Stimulated activated CD4-positive, alpha-beta T cell treated with anti-CD3 and anti-CD28 coated beads, Interleukin-4, amount 100 ng/mL, for 4 hours (primary cell): Measurements from ENCODE around the gene ARPC4.
"Not testable (repeated sequence)": the region's sequence is repeated elsewhere in the genome, so short reads cannot be mapped to it uniquely, and the experiment has no call there.

Experiments used
- DNase-seq, 2 experiments: peaks; one replicate each; pipeline ENCODE4 v3.0.0-alpha.2; 2020

Gene ARPC4

GRCh38 chr3:9770276-9770812 is 22.5 kb upstream of the ARPC4 start:
- DNase-seq, result no peak

GRCh38 chr3:9771007-9771406 is 21.9 kb upstream of the ARPC4 start:
- DNase-seq, result not testable (repeated sequence)

- no peak for DNase-seq
These were observed 15.8 kb upstream of the ARPC4 start for GRCh38 chr3:9776896-9777693.

GRCh38 chr3:9777694-9778021 is 15.2 kb upstream of the ARPC4 start:
- no peak for DNase-seq

GRCh38 chr3:9778143-9779074 is 14.5 kb upstream of the ARPC4 start:
- DNase-seq, result peak; percentile 50 to 77

- DNase-seq, result no peak
These were observed 13.7 kb upstream of the ARPC4 start for GRCh38 chr3:9779075-9779593.

GRCh38 chr3:9779721-9780457 is 13.0 kb upstream of the ARPC4 start:
- peak in 1 of 2 experiments; percentile 13 for DNase-seq

- no peak for DNase-seq
These were observed 12.4 kb upstream of the ARPC4 start for GRCh38 chr3:9780458-9780812.

- no peak for DNase-seq
These were observed 12.0 kb upstream of the ARPC4 start for GRCh38 chr3:9780910-9781309.

GRCh38 chr3:9781551-9781950 is 11.3 kb upstream of the ARPC4 start:
- DNase-seq, result no peak

GRCh38 chr3:9781978-9782603 is 10.8 kb upstream of the ARPC4 start:
- DNase-seq, result no peak

GRCh38 chr3:9782770-9783169 is 10.1 kb upstream of the ARPC4 start:
- no peak for DNase-seq

- no peak for DNase-seq
These were observed 8.9 kb upstream of the ARPC4 start for GRCh38 chr3:9783954-9784353.

- no peak for DNase-seq
These were observed 7.9 kb upstream of the ARPC4 start for GRCh38 chr3:9784965-9785364.

GRCh38 chr3:9785602-9786001 is 7.3 kb upstream of the ARPC4 start:
- DNase-seq, result no peak

- DNase-seq, result no peak
These were observed 6.6 kb upstream of the ARPC4 start for GRCh38 chr3:9786209-9786739.

- DNase-seq, result no peak
These were observed 5.8 kb upstream of the ARPC4 start for GRCh38 chr3:9786825-9787669.

- DNase-seq, result peak in 1 of 2 experiments; percentile 28
These were observed 5.2 kb upstream of the ARPC4 start for GRCh38 chr3:9787714-9788113.

- DNase-seq, result no peak
These were observed 1.8 kb upstream of the ARPC4 start for GRCh38 chr3:9791127-9791526.

- DNase-seq, result no peak
These were observed 985 bp upstream of the ARPC4 start for GRCh38 chr3:9791790-9792404.
